ENCODE measurements around the gene HIVEP1. TPM values are rescaled to one million over a fixed set of nuclear protein-coding genes. Genes with fewer than 3 reads are reported as not detected.

Gene HIVEP1
- total RNA-seq, 1 experiment from 2014 or later, result 24.2 TPM

- TF ChIP-seq CTCF (conservative IDR thresholded peaks at IDR 0.05) (peak; percentile 61), EZH2 (IDR thresholded peaks at IDR 0.05; ENCODE audit: low read depth) (no peak)
- Histone ChIP-seq H3K36me3 (ENCODE audit: low read depth) (no peaks in the 10 kb centered on the region), H3K27me3 (ENCODE audit: insufficient read depth, low read depth) (no peaks in the 10 kb centered on the region), H3K9me2 (ENCODE audit: insufficient read depth) (no peaks in the 10 kb centered on the region), H3K4me2 (no peak overlapping the region), H2AFZ (no peak overlapping the region), H3K4me3 (no peak overlapping the region), H4K20me1 (ENCODE audit: insufficient read depth) (no peaks in the 10 kb centered on the region), H3K79me2 (ENCODE audit: low read depth) (0 out of 2 replicates have a peak, but pooled peaks cover 4% of the 10 kb centered on the region), H3K27ac (no peak overlapping the region), H3F3A (ENCODE audit: insufficient read depth, low read depth) (no peaks in the 10 kb centered on the region), H3K9me3 (ENCODE audit: insufficient read depth, low read depth) (no peaks in the 10 kb centered on the region), H3K4me1 (replicated peaks; ENCODE audit: insufficient read depth) (peaks cover 12% of the 10 kb centered on the region)
- no TSS peak for BruUV-seq (replicated peaks)
- CTCF ChIA-PET, result interaction anchor here (0.7 kb wide), 1 partner anchor 27 kb away, joined by 7 read pairs; no protein-coding TSS in a partner anchor
- DNase-seq, result no peak
- intact Hi-C loops (cut with micrococcal nuclease; ENCODE audit: unreplicated experiment), result no loop called here
- POLR2A ChIA-PET (ENCODE audit: unreplicated experiment), result no interaction called here
Measured at GRCh38 chr6:12075067-12075563, 63.0 kb downstream of the HIVEP1 start.

GRCh38 chr6:12077021-12077710 lies 65.1 kb downstream of the HIVEP1 start:
- Histone ChIP-seq H3K4me1 (replicated peaks; ENCODE audit: insufficient read depth) (no peaks in the 10 kb centered on the region), H3K4me2 (no peak overlapping the region), H4K20me1 (ENCODE audit: insufficient read depth) (no peaks in the 10 kb centered on the region; the same call in 1 of the 2 replicates), H2AFZ (no peak overlapping the region), H3K9me3 (ENCODE audit: insufficient read depth, low read depth) (no peaks in the 10 kb centered on the region), H3K4me3 (no peak overlapping the region), H3K36me3 (ENCODE audit: low read depth) (no peaks in the 10 kb centered on the region), H3F3A (ENCODE audit: insufficient read depth, low read depth) (no peaks in the 10 kb centered on the region), H3K9me2 (ENCODE audit: insufficient read depth) (no peaks in the 10 kb centered on the region), H3K27me3 (ENCODE audit: insufficient read depth, low read depth) (no peaks in the 10 kb centered on the region), H3K27ac (no peak overlapping the region), H3K79me2 (ENCODE audit: low read depth) (0 out of 2 replicates have a peak, but pooled peaks cover 4% of the 10 kb centered on the region)
- intact Hi-C loops (cut with micrococcal nuclease; ENCODE audit: unreplicated experiment), result no loop called here
- no peak for TF ChIP-seq EZH2 (IDR thresholded peaks at IDR 0.05; ENCODE audit: low read depth)
- no peak for TF ChIP-seq CTCF (conservative IDR thresholded peaks at IDR 0.05)
- no TSS peak for BruUV-seq (replicated peaks)
- no peak for DNase-seq
- POLR2A ChIA-PET (ENCODE audit: unreplicated experiment), result no interaction called here
- CTCF ChIA-PET, result no interaction called here

- no peak for TF ChIP-seq EZH2 (IDR thresholded peaks at IDR 0.05; ENCODE audit: low read depth)
- no peak for TF ChIP-seq CTCF (conservative IDR thresholded peaks at IDR 0.05)
- intact Hi-C loops (cut with micrococcal nuclease; ENCODE audit: unreplicated experiment), result no loop called here
- DNase-seq, result no peak
- no peaks in the 10 kb centered on the region for H3F3A ChIP-seq (ENCODE audit: insufficient read depth, low read depth)
- no peak overlapping the region for H2AFZ ChIP-seq
- no peaks in the 10 kb centered on the region for H3K4me1 ChIP-seq (replicated peaks; ENCODE audit: insufficient read depth)
- BruUV-seq (replicated peaks), result no TSS peak
- no peaks in the 10 kb centered on the region for H3K9me2 ChIP-seq (ENCODE audit: insufficient read depth)
- H3K36me3 ChIP-seq (ENCODE audit: low read depth), result no peaks in the 10 kb centered on the region
- POLR2A ChIA-PET (ENCODE audit: unreplicated experiment), result no interaction called here
- H3K9me3 ChIP-seq (ENCODE audit: insufficient read depth, low read depth), result no peaks in the 10 kb centered on the region
- no peak overlapping the region for H3K4me3 ChIP-seq
- H3K4me2 ChIP-seq, result no peak overlapping the region
- no peaks in the 10 kb centered on the region for H3K79me2 ChIP-seq (ENCODE audit: low read depth)
- H3K27me3 ChIP-seq (ENCODE audit: insufficient read depth, low read depth), result no peaks in the 10 kb centered on the region
- no peaks in the 10 kb centered on the region; the same call in 1 of the 2 replicates for H4K20me1 ChIP-seq (ENCODE audit: insufficient read depth)
- CTCF ChIA-PET, result no interaction called here
- H3K27ac ChIP-seq, result no peak overlapping the region
Measured at GRCh38 chr6:12078014-12078413, 65.9 kb downstream of the HIVEP1 start.

All from PC-9 (cell line).